OCI-M2 (cell line): ENCODE data around the gene C14orf132.

Experiments
- DNase-seq: peaks from one replicate; lab custom pipeline; 2025; ENCODE audit not compliant: unreplicated experiment; lab: John Stamatoyannopoulos, UW

Gene C14orf132

GRCh38 chr14:96114002-96114401 lies 74.8 kb downstream of the C14orf132 start:
- no peak for DNase-seq

DNA sequence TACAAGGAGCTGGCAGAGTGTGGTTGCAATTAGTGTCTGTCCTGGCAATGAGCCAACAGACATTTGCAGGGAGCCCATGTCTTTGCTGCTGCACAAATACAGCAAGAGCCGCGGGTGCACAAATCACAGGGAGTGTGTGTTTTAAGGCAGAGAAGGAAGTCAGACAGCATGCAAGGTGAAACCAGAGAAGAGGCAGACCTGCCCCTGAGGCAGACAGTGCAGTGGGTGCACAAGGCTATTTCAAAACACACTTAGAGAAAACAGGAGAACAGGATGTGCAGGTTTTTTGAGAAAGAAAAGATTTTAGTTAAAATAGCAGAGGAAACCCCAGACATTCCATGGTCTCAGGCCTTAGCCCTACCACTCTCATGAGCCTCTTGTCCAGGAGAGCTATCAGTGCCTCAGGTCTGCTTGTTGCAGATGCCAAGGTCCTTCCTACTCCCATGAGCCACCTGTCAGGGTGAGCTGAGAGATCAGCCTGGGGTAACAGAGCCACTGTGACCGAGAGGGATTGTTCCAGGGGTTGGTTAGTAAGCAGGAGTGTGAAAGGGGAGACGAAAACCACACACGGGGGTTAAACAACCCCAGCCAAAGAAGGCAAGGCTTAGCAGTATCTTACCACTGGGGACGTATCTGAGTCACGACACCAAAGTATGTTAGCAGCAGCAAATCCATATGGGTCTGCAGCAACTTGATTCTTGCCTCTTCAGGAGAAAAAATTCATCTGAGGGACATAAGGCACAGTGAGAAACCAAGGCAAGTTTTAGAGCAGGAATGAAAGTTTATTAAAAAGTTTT lies 78.1 kb downstream of the C14orf132 start:
- DNase-seq, result no peak

GRCh38 chr14:96117960-96118359 lies 78.8 kb downstream of the C14orf132 start:
- no peak for DNase-seq

DNA sequence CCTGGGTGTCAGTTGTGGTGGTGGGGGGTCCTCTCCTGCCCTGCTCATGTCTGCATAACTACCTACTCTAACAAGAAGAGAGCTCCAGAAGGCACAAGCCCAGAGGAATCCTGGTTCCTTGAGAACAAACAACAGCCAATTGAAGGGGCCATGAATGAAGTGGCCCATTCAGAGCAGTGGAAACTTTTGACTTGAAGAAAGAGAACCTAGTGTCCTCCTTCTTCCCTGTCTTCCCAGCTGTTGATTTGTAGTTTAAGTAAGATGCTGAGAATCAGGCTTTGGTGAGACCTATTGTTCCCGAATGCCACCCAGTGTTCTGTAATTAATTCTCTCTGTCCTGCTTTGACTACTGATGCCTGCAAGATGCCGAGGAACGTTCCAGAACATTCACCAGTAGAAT lies 79.2 kb downstream of the C14orf132 start:
- DNase-seq, result no peak

- no peak for DNase-seq
These were observed 80.8 kb downstream of the C14orf132 start for GRCh38 chr14:96119947-96120346.

DNA sequence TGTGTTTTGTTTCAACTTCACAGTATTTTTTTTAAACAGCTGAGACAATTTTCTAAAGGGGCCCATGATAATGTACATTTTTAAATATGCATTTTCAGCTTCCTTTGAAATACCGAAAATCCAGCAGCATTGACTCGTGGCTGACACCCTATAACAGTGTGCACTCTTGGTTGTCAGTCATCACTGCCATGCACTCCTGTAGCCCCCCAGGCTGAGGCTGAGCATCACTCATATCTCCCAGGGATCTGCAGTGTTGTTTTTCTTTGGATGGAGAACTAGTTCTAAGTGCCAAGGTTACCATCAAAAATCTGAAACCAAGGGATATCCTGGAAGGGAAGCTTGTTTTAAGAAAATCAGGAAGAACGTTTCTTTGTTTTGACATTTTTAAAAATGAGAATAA lies 81.2 kb downstream of the C14orf132 start:
- DNase-seq, result no peak

GRCh38 chr14:96120941-96121340 lies 81.8 kb downstream of the C14orf132 start:
- DNase-seq, result no peak

DNA sequence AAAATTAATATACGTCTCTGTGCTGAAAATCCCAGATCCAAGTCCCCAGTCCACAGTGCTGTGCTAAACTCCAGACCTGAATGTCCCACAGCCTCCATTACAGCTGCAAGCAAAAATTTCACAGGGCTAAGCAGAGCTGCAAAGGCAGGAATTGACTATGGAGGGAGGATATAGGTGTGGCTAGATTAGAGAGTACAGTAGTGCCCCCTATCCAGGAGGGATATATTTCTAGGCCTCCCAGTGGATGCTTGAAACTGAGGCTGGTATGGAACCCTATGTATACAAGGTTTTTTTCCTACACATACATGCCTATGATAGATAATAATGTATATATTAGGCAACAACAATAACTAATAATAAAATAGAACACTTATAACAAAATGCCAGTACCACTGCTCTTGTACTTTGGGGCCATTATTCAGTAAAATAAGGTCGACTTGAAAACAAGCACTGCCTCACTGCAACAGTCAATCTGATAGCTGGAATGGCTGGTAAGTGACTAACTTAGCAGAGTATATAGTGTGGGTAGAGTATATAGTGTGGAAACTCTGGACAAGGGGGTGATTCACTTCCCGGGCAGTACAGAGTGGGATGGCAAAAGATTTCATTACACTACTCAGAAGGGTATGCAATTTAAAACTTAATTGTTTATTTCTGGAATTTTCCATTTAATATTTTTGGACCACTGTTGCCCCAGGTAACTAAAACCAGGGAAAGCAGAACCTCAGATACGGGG lies 82.7 kb downstream of the C14orf132 start:
- no peak for DNase-seq

DNA sequence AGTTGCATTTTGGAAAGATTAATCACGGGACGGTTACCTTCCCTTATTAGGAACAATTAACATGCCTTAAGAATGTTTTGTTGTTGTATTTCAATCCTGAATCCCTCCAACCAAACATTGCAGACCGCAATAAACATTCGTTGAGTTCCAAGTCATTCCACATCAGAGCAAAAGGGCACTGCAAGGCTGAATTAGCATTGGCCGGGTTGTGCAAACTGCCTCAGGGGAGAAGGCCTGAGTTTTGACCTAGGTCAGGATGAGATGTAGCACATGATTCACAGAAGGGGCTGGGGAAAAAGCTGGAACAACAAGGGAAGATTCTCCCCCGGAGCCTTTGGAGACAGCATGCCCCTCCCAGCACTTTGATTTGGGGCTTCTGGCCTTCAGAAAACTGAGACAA lies 83.3 kb downstream of the C14orf132 start:
- DNase-seq, result no peak

GRCh38 chr14:96125536-96125935 lies 86.4 kb downstream of the C14orf132 start:
- no peak for DNase-seq

GRCh38 chr14:96126339-96126782 lies 87.2 kb downstream of the C14orf132 start:
- DNase-seq, result no peak

- DNase-seq, result no peak
These were observed 87.7 kb downstream of the C14orf132 start for GRCh38 chr14:96126783-96127271.

GRCh38 chr14:96129128-96129736 lies 90.1 kb downstream of the C14orf132 start:
- no peak for DNase-seq

DNA sequence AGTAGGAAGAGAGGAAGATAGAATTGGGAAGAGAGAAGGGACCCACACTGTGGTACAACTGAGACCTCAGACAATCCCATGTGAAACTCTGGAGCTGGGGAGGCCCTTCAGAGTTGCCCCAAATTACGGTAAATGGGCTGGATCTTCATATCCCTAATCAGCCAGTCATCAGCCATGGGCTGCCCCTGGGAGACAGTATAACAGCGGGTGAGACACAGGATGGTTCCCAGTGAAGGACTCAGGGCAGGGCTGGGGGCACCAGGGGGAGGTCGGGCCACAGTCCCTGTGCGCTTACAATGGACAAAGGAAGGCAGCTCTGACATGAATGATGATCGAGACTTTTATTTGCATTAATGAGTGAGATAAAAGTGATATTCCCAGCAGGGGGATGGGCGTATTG lies 91.2 kb downstream of the C14orf132 start:
- DNase-seq, result no peak

- DNase-seq, result no peak
These were observed 91.7 kb downstream of the C14orf132 start for GRCh38 chr14:96130854-96131253.

- DNase-seq, result no peak
These were observed 92.7 kb downstream of the C14orf132 start for GRCh38 chr14:96131836-96132235.

- no peak for DNase-seq
These were observed 95.3 kb downstream of the C14orf132 start for GRCh38 chr14:96134508-96134907.

- DNase-seq, result no peak
These were observed 96.1 kb downstream of the C14orf132 start for GRCh38 chr14:96135285-96135684.

DNA sequence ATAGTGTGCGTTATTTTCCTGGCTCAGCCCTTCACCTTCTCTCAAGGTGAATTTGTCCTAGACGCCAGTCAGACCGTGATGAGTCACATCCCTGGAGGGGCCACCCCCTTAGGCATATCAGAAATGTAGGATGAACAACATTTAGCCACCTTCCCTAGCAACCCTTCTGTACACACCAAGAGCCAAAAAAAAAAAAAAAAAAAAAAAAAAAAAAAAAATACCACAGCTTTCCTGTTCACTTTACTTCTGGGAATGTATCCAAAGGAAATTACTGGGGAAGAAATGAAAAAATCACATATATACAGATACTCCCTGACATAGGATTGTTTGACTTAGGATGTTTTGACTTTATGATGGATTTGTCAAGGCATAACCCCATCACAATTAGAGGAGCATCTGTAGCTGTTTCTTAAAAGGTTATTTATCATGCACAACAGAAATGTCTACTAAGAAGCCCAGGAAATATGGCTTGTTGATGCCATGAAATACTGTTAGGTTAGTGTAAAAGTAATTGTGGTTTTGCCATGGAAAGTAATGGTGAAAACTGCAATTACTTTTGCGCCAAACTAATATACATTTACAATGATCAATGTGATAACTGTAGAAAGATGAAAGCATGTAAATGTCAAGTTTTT lies 97.3 kb downstream of the C14orf132 start:
- no peak for DNase-seq

- DNase-seq, result no peak
These were observed 99.1 kb downstream of the C14orf132 start for GRCh38 chr14:96138241-96138640.

DNA sequence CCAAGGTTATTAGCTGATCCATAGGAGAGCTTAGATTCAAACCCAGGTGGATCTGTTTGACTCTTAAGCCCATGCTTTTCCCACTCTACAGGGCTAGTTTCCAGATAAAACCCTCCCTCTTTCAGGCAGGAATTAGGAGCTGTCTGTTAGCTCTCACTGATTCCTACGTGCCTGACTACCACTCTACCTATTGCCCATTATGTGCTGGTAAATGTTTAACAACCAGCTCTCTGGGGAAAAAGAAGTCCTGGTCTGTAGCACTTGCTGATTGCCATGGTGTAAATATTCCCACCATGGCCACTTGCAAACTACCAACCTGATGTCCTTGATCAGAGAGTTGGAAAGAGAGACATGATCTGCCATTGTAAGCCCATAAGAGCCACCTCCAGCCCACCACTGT lies 100.0 kb downstream of the C14orf132 start:
- DNase-seq, result no peak
